Activated CD8-positive, alpha-beta T cell treated with anti-CD3 and anti-CD28 coated beads, Interleukin-2, amount 10 ng/mL, durations not matched to agents 7 days and 5 days (primary cell): Measurements from ENCODE around the gene MECR. TPM values are rescaled to one million over a fixed set of nuclear protein-coding genes. Genes with fewer than 3 reads are reported as not detected.
A peak's percentile ranks its signal among the peaks of the same experiment; 100 is the strongest.
"Not testable (repeated sequence)": the region's sequence is repeated elsewhere in the genome, so short reads cannot be mapped to it uniquely, and the experiment has no call there.

ENCODE experiments used
- ATAC-seq: fragments of 150-1000 bp; cut with Tn5 transposase; one replicate; pipeline ENCODE4 v1.10.0; 2021; ENCODE audit warnings: moderate library complexity
- CTCF ChIA-PET: fragments of 350-600 bp; sonication (Branson Sonifier 250); formaldehyde crosslinking; loops from one replicate; lab custom pipeline; 2021; ENCODE audit warnings: antibody characterized with exemption; lab: Charles Lee
- POLR2A ChIA-PET: fragments of 350-600 bp; sonication (Branson Sonifier 250); formaldehyde crosslinking; loops from one replicate; lab custom pipeline; 2021; ENCODE audit warnings: antibody characterized with exemption; lab: Charles Lee
- DNase-seq: peaks from one replicate; pipeline ENCODE4 v3.0.0-alpha.2; 2020
- H3K27ac Mint-ChIP-seq: one replicate; pipeline ENCODE4 v1.8.0; 2021; ENCODE audit warnings: mild to moderate bottlenecking, mixed read lengths
- H3K27me3 Mint-ChIP-seq: one replicate; pipeline ENCODE4 v1.8.0; 2021; ENCODE audit warnings: low read depth, mixed read lengths
- H3K36me3 Mint-ChIP-seq: one replicate; pipeline ENCODE4 v1.8.0; 2021; ENCODE audit warnings: low read depth, mixed read lengths
- H3K4me1 Mint-ChIP-seq: one replicate; pipeline ENCODE4 v1.8.0; 2021; ENCODE audit warnings: low read depth, mixed read lengths
- H3K4me3 Mint-ChIP-seq: one replicate; pipeline ENCODE4 v1.8.0; 2021; ENCODE audit warnings: mild to moderate bottlenecking, mixed read lengths
- H3K9me3 Mint-ChIP-seq: one replicate; pipeline ENCODE4 v1.8.0; 2022; ENCODE audit warnings: mixed read lengths; ENCODE audit not compliant: insufficient read depth
- total RNA-seq, 2 experiments: library from RNA; stranded (reverse); gene quantifications; one replicate each; pipeline ENCODE4 v1.2.3, GENCODE V29; 2021

MECR gene
- total RNA-seq, 2 experiments from 2014 or later: 23.5 to 26.4 TPM

- ATAC-seq: no peak
- Mint-ChIP-seq H3K4me3 (peak overlapping the region; percentile 92), H3K9me3 (no peaks in the 10 kb centered on the region), H3K27ac (peak overlapping the region; percentile 91), H3K27me3 (peaks cover 15% of the 10 kb centered on the region), H3K4me1 (peaks cover 18% of the 10 kb centered on the region), H3K36me3 (no peaks in the 10 kb centered on the region)
- ChIA-PET CTCF (interaction anchor here (1.4 to 2.4 kb wide), 4 partner anchors 9 to 348 kb away, joined by 3 to 9 read pairs (median 3); no protein-coding TSS in a partner anchor), POLR2A (interaction anchor here (0.7 kb wide), 1 partner anchor 316 kb away, joined by 3 read pairs; the partner anchor contains the start of gene EPB41)
- no peak for DNase-seq
These were observed 556 bp downstream of the MECR start for GRCh38 chr1:29230204-29230552.

- Mint-ChIP-seq H3K4me1 (peaks cover 18% of the 10 kb centered on the region), H3K27me3 (no peaks in the 10 kb centered on the region), H3K4me3 (no peak overlapping the region), H3K36me3 (no peaks in the 10 kb centered on the region), H3K9me3 (no peaks in the 10 kb centered on the region), H3K27ac (no peak overlapping the region)
- DNase-seq (no peak), ATAC-seq (no peak)
- CTCF ChIA-PET: no interaction called here
- POLR2A ChIA-PET: no interaction called here
These were observed 3.2 kb downstream of the MECR start for GRCh38 chr1:29227511-29227910.

- ChIA-PET POLR2A (no interaction called here), CTCF (interaction anchor here (1.4 to 1.5 kb wide), 2 partner anchors 7 to 23 kb away, joined by 3 to 4 read pairs; no protein-coding TSS in a partner anchor)
- no peak overlapping the region for H3K27ac Mint-ChIP-seq
- ATAC-seq (no peak), DNase-seq (no peak)
- no peak overlapping the region for H3K4me3 Mint-ChIP-seq
- H3K4me1 Mint-ChIP-seq: peaks cover 9% of the 10 kb centered on the region
- H3K9me3 Mint-ChIP-seq: no peaks in the 10 kb centered on the region
- peaks cover 2% of the 10 kb centered on the region for H3K36me3 Mint-ChIP-seq
- no peaks in the 10 kb centered on the region for H3K27me3 Mint-ChIP-seq
These were observed 5.4 kb downstream of the MECR start for GRCh38 chr1:29225361-29225760.

- peaks cover 2% of the 10 kb centered on the region for H3K36me3 Mint-ChIP-seq
- no peaks in the 10 kb centered on the region for H3K27me3 Mint-ChIP-seq
- ATAC-seq (no peak), DNase-seq (no peak)
- CTCF ChIA-PET: interaction anchor here (1.2 kb wide), 1 partner anchor 43 kb away, joined by 3 read pairs; the partner anchor contains the start of gene SRSF4
- H3K4me1 Mint-ChIP-seq: peaks cover 1% of the 10 kb centered on the region
- H3K9me3 Mint-ChIP-seq: no peaks in the 10 kb centered on the region
- POLR2A ChIA-PET: no interaction called here
- H3K4me3 Mint-ChIP-seq: no peak overlapping the region
- H3K27ac Mint-ChIP-seq: no peak overlapping the region
These were observed 6.3 kb downstream of the MECR start for GRCh38 chr1:29224356-29224837.

DNA sequence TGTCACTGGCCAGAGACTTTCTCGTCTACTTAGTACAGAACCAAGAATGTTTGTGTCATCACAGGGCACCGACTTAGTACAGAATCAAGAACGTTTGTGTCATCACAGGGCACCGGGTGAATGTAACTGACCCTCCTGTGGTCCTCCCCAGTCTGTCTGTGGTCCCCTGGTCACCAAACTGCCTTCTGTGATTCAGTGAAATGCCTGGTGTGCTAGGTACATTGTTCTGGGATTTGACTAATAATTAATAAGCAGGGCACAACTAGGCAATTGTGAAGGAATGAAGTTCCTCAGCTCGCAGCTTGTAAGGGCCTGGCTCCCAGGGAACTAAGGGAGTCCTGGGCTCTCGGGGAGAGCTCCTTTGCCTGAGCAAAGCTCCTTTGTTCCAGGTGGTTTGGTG, 7.2 kb downstream of the MECR start:
- no peak overlapping the region for H3K27ac Mint-ChIP-seq
- no peaks in the 10 kb centered on the region for H3K9me3 Mint-ChIP-seq
- POLR2A ChIA-PET: no interaction called here
- H3K4me3 Mint-ChIP-seq: no peak overlapping the region
- no peak for ATAC-seq
- no peak for DNase-seq
- no peaks in the 10 kb centered on the region for H3K27me3 Mint-ChIP-seq
- peaks cover 2% of the 10 kb centered on the region for H3K36me3 Mint-ChIP-seq
- H3K4me1 Mint-ChIP-seq: no peaks in the 10 kb centered on the region
- CTCF ChIA-PET: interaction anchor here (1.2 kb wide), 1 partner anchor 42 kb away, joined by 3 read pairs; the partner anchor contains the start of gene SRSF4

DNA sequence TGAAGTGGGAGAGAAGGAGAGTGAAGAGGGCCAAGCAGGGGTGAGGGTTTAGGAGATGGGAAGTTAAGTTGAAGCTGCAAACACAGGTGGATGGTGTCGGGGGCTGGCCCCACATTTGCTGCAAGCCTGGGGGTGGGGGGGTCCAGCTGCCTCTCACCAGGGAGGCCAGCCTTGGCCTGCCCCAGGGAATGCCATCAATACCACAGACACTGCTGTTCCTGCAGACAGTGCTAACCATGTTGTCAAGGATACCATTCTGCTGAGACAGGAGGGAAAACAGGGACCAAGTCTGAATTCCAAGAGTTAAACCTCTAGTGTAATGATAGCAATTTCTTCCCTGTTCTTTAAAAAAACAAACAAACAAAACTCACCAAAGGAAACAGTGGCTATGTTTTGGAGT, 8.0 kb downstream of the MECR start:
- no peaks in the 10 kb centered on the region for H3K4me1 Mint-ChIP-seq
- POLR2A ChIA-PET: no interaction called here
- ATAC-seq (no peak), DNase-seq (no peak)
- H3K27ac Mint-ChIP-seq: no peak overlapping the region
- peaks cover 2% of the 10 kb centered on the region for H3K36me3 Mint-ChIP-seq
- H3K27me3 Mint-ChIP-seq: no peaks in the 10 kb centered on the region
- no peak overlapping the region for H3K4me3 Mint-ChIP-seq
- CTCF ChIA-PET: no interaction called here
- H3K9me3 Mint-ChIP-seq: no peaks in the 10 kb centered on the region

GRCh38 chr1:29222260-29222659, 8.5 kb downstream of the MECR start:
- H3K36me3 Mint-ChIP-seq, H3K4me1 Mint-ChIP-seq, ATAC-seq, H3K9me3 Mint-ChIP-seq, DNase-seq, H3K4me3 Mint-ChIP-seq, H3K27ac Mint-ChIP-seq, POLR2A ChIA-PET, H3K27me3 Mint-ChIP-seq: not testable (repeated sequence)
- CTCF ChIA-PET: interaction anchor here (0.6 kb wide), 1 partner anchor 32 kb away, joined by 3 read pairs; no protein-coding TSS in a partner anchor

GRCh38 chr1:29221296-29221695, 9.4 kb downstream of the MECR start:
- no peaks in the 10 kb centered on the region for H3K9me3 Mint-ChIP-seq
- DNase-seq: no peak
- ChIA-PET CTCF (interaction anchor here (1.1 kb wide), 1 partner anchor 8 kb away, joined by 3 read pairs; no protein-coding TSS in a partner anchor), POLR2A (no interaction called here)
- H3K36me3 Mint-ChIP-seq: peaks cover 4% of the 10 kb centered on the region
- no peaks in the 10 kb centered on the region for H3K4me1 Mint-ChIP-seq
- no peak overlapping the region for H3K27ac Mint-ChIP-seq
- no peak overlapping the region for H3K4me3 Mint-ChIP-seq
- no peaks in the 10 kb centered on the region for H3K27me3 Mint-ChIP-seq
- no peak for ATAC-seq

DNA sequence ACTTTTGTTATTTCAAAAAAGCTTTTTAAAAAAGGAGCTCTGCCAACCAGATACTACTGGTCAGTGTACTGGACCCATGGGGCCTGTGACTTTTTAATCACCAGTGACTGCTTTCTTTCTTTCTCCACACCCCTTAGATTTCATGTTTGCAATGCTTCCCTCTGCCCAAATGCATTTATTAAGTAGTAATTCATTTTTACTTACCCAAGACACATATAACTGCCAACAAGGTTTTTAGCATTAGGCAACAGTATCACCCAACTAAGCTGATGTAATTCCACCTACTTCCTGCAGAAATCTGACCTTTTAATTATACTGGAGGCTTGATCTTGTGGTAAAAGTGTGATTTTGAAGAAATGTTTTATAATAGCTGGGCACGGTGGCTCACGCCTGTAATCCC, 12.5 kb downstream of the MECR start:
- Mint-ChIP-seq H3K36me3 (peaks cover 17% of the 10 kb centered on the region), H3K4me3 (no peak overlapping the region), H3K9me3 (no peaks in the 10 kb centered on the region), H3K27ac (no peak overlapping the region), H3K27me3 (no peaks in the 10 kb centered on the region), H3K4me1 (no peaks in the 10 kb centered on the region)
- ChIA-PET POLR2A (no interaction called here), CTCF (interaction anchor here (0.7 to 3.2 kb wide), 4 partner anchors 8 to 341 kb away, joined by 3 to 16 read pairs (median 3); no protein-coding TSS in a partner anchor)
- DNase-seq (no peak), ATAC-seq (no peak)

GRCh38 chr1:29217633-29218032, 13.1 kb downstream of the MECR start:
- DNase-seq: no peak
- ChIA-PET POLR2A (interaction anchor here (0.6 kb wide), 1 partner anchor 618 kb away, joined by 3 read pairs; no protein-coding TSS in a partner anchor), CTCF (interaction anchor here (0.7 to 3.2 kb wide), 3 partner anchors 16 to 341 kb away, joined by 3 to 16 read pairs (median 3); no protein-coding TSS in a partner anchor)
- H3K36me3 Mint-ChIP-seq: peaks cover 20% of the 10 kb centered on the region
- no peaks in the 10 kb centered on the region for H3K4me1 Mint-ChIP-seq
- no peak for ATAC-seq
- no peaks in the 10 kb centered on the region for H3K9me3 Mint-ChIP-seq
- H3K27ac Mint-ChIP-seq: no peak overlapping the region
- no peaks in the 10 kb centered on the region for H3K27me3 Mint-ChIP-seq
- H3K4me3 Mint-ChIP-seq: no peak overlapping the region

DNA sequence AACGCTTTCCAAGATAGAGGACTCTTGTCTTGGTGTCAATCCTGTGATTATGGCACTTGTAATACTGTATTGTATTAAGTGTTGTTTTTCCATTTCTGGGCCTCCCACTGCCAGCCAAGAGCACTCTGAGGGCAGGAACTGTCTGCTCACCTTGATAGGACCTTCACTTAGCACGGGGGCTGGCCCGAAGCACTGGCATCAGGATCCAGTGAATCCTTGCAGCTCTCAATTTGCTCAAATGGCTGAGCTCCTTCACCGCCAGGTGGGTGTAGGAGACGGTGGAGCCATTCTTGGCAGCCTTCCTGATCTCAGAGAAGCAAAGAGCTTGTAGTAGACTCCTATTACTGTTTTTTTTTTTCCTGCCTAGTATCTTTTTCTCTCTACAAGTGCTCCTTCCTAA, 17.7 kb downstream of the MECR start:
- no peaks in the 10 kb centered on the region for H3K9me3 Mint-ChIP-seq
- H3K27ac Mint-ChIP-seq: peak overlapping the region; percentile 27
- peaks cover 22% of the 10 kb centered on the region for H3K36me3 Mint-ChIP-seq
- ATAC-seq (no peak), DNase-seq (no peak)
- ChIA-PET POLR2A (no interaction called here), CTCF (interaction anchor here (0.7 to 1.1 kb wide), 2 partner anchors 11 to 19 kb away, joined by 3 to 6 read pairs; no protein-coding TSS in a partner anchor)
- H3K27me3 Mint-ChIP-seq: no peaks in the 10 kb centered on the region
- no peaks in the 10 kb centered on the region for H3K4me1 Mint-ChIP-seq
- no peak overlapping the region for H3K4me3 Mint-ChIP-seq
